Activated naive CD4-positive, alpha-beta T cell treated with anti-CD3 and anti-CD28 coated beads, Interleukin-2, amount 50 U/mL, for 16 hours (primary cell): ENCODE measurements around the gene MDFI.

ENCODE experiments used
- DNase-seq: peaks from one replicate; pipeline ENCODE4 v3.0.0-alpha.2; 2020

MDFI gene

DNA sequence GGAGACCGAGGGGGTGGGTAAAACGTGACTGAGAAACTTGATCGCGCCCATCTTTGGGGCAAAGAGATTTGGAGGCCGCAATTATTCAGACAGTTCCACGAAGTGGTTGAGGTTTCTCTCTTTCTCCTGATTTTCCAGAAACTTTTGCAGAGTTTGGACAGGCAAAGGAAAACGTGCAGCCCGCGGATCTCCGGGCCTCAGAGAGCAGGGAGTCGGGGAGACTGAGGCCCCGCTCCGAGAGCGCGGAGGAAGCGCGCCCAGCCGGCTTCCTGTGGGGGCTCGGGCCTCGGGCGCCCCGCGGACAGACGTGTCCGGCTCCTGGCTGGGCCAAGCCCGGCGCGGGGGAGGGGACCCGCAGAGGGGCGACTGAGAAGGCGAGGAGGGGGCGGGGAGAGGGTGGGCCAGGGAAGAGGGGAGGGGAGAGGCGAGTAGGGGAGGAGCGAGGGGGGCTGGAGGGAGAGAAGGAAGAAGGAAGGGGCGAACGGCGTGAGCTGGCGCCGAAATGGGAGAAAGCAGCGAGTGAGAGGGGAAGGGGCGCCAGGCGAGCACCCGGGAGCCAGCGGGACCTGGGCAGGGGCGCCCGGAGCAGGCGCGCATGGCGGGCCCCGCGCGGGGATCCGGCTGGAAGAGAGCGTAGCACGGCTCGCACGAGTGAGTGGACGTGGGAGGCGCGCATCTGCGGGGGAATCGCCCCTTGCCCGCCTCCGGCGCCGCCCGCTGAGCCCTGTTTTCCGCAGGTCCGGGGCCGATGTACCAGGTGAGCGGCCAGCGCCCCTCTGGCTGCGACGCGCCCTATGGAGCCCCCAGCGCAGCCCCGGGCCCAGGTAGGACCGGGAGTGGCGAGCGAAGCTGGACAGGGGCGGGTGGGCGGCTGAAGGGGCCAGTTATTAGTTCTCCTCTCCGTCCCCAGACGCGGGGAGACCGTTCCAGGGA is at the start of gene MDFI:
Gene MDFI, plus strand, starts transcription at position 467 of the 933 bp plus-strand sequence. Its CDS starts 282 bp downstream, at position 749.
- DNase-seq, result no peak

DNA sequence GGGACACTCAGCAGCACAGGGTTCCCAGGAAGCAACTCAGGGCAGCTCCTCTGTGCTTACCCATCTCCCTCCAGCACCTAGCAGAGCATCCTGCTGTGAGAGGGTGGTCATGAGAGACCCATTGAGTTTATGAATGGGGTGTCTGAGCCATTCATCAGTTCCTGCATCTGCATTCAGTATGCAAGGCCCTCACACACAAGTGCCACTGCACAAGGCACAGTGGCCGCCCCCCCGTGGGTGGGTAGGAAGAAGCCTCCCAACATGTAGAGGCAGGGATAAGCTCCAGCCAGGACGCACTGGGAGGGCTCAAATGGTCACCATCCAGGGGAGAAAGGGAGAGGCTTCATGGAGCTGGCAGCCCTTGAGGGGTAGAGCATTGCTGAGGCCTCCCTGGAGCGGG is 49.0 kb upstream of the MDFI start:
- DNase-seq, result no peak

DNA sequence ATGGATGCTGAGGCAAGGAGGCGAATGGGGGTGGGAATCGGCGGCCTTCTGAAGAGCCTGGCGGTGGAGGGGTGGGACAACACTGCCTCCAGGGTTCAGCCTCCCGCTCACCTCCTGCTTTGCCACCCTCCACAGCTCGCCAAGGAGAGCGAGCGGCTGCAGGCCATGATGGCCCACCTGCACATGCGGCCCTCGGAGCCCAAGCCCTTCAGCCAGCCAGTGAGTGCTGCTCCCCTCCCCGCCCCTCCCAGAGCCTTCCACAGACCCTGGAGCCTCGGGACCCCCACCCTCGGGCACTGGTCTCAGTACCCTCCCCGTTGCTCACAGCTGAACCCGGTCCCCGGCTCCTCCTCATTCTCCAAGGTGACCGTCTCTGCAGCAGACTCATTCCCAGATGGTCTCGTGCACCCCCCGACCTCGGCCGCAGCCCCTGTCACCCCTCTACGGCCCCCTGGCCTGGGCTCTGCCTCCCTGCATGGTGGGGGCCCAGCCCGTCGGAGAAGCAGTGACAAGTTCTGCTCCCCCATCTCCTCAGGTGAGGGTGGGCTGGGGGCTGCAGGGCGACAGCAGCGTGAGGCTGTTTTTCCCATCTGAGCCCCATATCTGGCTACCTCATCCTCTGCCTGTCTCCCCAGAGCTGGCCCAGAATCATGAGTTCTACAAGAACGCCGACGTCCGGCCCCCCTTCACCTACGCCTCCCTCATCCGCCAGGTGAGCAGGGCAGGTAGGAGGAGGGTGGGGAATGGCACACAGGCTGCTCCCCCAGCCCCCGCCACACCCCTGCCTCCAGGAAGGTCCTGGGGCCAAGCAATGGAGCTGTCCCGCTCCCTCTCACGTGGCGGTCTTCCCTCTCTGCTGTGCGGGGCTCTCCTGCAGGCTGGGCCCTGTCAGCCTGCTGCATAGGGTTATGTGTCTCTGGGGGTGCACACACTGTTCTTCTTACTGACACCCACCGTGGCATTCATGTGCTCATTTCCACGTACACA is 48.3 kb upstream of the MDFI start:
- no peak for DNase-seq

DNA sequence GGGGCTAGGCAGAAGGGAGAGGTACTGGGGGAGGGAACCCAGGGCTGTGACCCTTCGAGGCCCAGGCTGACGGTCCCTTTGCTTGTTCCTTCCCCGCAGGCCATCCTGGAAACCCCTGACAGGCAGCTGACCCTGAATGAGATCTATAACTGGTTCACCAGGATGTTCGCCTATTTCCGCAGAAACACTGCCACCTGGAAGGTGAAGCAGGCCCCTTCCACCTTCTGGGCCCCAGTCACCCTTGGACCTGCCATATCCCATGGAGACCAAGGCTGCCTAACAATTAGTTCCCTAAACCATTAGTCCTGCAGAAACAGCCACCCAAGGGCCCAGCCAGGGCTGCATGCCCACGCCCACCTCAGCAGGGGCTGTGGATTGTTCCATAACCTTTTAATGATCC is 47.1 kb upstream of the MDFI start:
- DNase-seq, result no peak

- DNase-seq, result peak; percentile 77
Measured at GRCh38 chr6:41591859-41592502, 46.3 kb upstream of the MDFI start.

DNA sequence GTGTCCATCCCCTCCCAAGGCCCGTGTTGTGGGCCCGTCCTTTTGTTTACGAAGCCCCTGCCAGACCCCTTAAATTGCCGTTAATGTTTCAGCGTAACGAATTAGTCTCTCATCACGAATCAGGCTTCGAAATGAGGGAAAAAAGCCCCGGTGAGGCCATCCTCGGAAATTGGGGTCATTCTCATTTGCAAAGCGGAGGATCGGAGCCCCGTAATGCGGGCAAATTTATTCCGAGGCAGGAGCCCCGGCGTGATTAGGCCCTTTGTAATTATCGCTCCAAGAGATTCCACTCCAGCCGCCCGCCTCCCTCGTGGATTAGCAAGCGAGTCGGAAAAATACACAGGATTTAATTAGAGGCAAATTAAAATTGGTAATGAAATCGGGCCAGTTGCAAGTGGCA is 44.9 kb upstream of the MDFI start:
- no peak for DNase-seq

DNA sequence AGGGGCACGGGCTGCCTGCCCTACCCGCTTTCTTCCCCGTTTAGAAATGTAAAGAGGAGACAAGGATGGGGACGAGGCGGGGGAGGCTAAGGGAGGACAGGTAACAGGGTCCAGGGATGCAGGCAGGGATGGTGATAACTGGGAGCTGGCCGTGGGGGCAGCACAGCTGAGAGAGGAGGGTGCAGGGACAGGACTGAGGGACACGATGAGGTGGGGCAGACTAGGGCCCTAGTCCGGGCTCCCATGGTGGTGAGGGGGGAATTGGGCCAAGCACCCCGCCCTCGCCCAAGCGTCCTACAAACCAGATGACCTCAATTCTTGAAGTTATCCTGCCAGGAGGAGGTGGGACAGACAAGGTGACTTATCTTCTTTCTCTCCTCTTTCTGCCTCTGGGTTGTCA is 44.4 kb upstream of the MDFI start:
- no peak for DNase-seq

DNA sequence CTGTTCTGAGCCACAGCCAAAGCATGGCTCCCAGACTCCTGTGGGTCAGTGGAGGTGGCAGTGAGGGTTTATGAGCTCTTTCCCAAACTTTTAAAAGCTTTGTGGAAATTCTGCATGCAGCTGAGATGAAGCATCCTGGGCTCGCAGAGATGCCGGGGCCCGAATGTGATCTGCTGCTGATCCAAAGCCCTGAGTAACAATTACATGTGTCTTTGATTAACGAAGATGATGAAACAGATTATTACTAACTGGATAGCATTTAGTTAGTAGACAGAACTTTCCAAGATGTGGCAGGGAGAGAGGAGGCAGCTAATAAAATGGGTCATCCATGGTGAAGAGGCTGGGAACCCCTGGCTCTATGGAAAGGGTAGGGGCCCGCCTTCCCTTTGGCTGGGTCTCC is 43.9 kb upstream of the MDFI start:
- DNase-seq, result no peak

DNA sequence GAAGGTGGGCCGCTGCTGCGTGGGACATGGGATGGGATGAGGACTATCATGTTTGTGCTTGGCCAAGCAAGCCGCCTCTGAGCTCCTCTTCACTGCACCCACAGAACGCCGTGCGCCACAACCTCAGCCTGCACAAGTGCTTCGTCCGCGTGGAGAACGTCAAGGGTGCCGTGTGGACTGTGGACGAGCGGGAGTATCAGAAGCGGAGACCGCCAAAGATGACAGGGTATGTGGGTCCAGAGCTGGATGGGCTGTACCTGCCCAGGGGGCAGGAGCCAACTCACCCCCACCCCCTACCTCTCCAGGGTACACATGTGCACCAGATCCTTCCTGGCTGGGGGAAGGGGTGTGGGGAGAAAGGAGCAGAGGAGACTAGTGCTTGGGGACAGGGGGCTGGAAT is 43.5 kb upstream of the MDFI start:
- DNase-seq, result no peak

- DNase-seq, result no peak
Measured at GRCh38 chr6:41595166-41595565, 43.1 kb upstream of the MDFI start.

- no peak for DNase-seq
Measured at GRCh38 chr6:41596096-41596685, 42.1 kb upstream of the MDFI start.

- no peak for DNase-seq
Measured at GRCh38 chr6:41596807-41597206, 41.5 kb upstream of the MDFI start.

DNA sequence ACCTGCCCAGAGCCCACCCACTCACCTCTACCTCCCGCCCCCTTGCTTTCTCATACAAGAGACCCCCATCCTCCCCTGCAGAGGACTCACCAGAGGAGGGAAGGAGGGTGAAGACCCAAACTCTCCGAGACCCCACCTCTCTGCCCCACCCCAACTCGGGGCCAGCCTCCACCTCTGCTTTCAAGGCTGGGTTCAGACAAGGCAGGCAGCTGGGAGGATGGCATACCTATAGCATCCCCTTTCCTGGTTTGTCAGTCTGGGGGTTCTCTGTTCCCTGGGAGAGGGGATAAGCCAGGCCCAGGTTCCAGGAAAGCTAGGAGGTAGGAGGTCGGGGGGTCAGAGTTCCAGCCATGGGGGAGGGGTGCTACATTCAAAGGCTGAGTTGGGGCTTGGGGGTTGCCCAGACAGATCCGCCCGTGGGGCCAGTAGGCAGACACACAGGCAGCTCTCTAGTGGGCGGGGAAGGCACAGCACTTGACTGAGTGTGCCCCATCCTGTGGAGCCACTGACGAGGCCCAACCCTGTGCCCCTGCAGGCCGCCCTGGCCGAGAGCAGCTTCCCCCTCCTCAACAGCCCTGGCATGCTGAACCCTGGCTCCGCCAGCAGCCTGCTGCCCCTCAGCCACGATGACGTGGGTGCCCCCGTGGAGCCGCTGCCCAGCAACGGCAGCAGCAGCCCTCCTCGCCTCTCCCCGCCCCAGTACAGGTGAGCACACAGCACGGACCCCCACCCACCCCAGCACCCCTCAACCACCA is 40.8 kb upstream of the MDFI start:
- DNase-seq, result no peak

DNA sequence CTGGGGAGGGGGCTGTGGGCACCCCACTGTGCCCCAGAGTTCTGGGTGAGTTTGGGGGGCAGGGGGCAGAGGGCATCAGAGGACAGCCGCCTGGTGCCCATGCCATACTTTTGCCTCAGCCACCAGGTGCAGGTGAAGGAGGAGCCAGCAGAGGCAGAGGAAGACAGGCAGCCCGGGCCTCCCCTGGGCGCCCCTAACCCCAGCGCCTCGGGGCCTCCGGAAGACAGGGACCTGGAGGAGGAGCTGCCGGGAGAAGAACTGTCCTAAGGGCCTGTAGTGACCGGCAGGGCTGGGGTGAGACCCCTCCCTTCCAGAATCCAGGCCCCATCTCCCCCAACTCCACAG is 39.6 kb upstream of the MDFI start:
- no peak for DNase-seq

DNA sequence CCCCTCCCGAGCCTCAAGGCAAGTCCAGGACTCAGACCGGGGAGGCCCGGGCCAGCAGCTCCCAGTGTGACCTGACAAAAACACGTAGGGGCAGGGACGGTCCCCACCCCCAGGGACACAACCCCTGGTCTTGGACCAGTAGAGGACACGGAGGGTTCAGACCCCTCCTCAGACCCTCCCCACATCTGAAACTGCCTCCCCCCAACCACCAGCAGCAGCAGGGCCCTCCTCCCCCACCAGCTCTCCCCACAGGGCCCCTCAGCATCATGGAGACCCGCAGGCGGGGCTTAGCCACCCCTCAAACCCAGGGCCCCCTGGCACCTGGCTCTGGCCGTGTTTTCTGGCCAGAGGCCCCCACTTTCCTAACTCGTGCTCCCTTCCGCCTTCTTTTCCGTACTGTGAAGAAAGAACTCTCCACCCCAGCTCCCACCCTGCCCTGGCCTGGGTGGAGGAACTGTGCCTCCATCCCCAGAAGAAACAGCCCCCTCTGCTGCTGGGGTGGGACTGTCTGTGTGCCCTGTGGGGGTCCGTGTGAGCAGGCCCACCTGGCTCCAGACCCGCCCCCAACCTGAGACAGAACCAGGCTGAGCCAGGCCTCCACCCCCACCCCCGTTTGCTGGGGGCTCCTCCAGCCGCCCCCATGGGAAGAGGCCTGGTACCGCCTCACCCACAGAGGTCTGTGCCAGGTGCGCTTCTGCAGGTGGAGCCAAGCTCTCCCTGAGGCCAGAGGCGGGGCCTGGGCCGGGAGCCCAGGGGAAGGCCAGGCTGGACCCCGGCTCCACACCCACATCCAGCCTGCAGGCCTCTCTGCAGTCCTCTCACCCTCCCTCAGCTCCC is 39.0 kb upstream of the MDFI start:
- peak; percentile 5 for DNase-seq

- DNase-seq, result peak; percentile 4
Measured at GRCh38 chr6:41599852-41600445, 38.3 kb upstream of the MDFI start.

DNA sequence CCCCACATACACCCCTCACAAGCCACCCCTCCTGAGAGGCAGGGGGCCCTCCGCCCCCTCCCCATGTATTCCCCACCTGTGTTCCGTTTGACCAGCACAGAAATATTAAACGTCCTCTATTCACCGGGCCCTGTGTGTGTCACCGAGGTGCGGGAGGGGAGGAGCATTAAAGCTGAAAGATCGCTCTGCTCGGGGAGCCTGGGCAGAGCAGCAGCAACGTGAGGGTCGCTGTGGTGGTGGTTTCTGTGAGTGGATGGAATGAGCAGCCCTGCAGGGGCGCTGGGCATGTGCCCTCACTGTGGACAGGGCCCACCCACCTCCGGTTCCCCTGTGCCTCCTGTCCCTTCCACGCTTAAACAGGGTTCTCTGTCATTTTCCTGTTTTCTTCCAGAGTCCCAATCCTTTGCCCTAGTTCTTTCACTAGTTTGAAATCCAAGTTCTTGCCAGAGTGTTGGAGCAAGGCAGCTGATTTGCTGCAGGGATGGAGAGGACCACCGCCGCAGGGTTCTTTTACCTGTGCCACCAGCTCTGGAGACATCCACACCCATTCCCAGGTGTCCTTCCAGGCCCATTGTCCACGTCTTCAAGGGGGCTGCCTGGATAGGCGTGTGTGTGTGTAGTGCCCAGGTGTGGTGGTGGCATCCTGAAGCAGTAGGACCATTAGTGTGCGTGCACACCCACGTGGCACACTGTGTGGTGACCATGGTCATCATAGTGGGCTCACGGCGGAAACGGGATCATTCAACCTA is 37.6 kb upstream of the MDFI start:
- peak; percentile 7 for DNase-seq

DNA sequence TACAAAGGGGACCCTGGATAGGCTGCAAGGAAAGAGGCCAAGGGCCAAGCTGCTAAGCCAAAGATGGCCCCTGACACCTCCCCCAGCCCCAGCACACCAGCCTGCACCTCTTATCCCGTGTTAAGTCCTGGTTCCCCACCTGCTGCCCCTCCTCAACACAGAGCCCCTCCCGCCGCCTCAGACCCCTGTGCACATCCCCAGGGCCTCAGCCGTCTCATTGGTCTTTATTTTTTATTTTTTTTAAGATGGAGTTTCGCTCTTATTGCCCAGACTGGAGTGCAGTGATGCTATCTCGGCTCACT is 37.1 kb upstream of the MDFI start:
- peak; percentile 5 for DNase-seq

DNA sequence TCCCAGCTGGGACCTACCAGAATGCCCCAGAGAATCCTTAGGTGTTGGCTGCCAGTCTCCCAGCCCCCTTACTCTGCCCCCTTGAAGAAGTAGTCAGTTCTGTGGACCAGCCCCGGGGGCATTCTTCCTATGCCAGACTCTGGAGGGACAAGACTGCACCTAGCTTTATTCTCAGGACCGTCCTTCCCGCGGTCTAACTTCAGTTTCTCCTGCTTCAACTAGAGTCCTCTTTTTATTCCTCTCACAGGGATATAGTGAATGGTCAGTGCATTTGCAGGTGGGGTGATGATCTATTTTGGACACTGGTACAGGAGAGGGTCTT is 35.9 kb upstream of the MDFI start:
- no peak for DNase-seq
